Ramos (cell line): Measurements from ENCODE around the gene TRAIP.
"Not testable (repeated sequence)": the region's sequence is repeated elsewhere in the genome, so short reads cannot be mapped to it uniquely, and the experiment has no call there.

ENCODE experiments used
- in situ Hi-C: fragments of 300-500 bp; cut with MboI; formaldehyde crosslinking; loops from one replicate; pipeline ENCODE4 v1.14.3; 2022; ENCODE audit warnings: low sequenced_read_pairs; ENCODE audit not compliant: unreplicated experiment

TRAIP gene

DNA sequence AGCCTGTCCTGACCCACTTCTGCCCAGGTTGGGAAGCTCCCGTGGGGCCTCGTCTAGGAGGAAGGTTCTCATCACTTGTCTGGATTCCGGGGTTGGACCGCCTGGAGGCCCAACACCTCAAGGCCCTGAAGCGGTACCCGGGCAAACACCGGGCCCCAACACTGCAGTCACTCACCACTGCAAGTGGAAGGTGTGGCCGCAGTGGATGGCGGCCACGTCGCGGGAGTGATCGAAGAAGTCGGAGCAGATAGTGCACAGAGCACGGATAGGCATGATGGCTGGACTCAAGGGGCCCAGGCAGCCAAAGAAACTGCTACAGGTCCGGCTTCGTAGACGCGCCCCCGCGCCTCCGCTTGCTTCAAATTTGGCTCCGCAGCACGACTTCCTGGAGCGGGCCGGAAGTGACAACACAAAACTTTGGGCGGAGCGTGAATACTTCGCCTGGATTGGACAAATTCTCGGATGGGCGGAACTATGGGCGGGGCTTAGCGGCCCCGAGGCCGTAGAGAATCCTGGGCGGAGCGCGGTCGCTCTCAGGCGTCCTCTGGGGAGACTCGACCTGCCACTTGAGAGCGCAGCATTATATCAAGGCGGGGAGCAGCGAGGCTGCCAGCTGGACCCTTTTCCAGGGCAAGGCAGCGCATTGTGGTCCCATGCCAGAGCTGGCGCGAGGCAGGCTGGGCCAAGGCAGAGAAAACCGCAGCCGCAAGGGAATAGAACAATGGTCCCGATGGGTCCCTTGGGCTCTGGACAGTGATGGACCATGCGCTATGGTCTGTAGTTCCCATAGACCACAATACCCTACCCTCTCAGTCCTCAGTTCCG is at the start of gene TRAIP:
Gene TRAIP (minus strand): TSS at position 384 of the 825 bp plus-strand sequence. CDS start 111 bp downstream, at position 273.
- in situ Hi-C loops = no loop called here

DNA sequence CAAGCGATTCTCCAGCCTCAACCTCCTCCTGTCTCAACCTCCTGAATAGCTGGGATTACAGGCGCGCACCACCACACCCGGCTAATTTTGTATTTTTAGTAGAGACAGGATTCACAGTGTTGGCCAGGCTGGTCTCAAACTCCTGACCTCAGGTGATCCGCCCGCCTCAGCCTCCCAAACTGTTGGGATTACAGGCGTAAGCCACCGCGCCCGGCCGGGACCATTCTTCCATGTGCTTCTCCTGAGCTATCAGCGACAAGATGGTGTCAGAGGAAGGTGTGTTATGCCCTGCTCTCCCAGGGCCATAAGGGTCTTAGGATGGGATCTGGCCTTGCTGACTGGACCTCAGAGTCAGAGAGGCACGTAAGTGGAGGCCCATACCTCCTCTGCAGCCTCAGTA is 48.1 kb upstream of the TRAIP start:
- in situ Hi-C loops = not testable (repeated sequence)

GRCh38 chr3:49903451-49904424 is 47.4 kb upstream of the TRAIP start, which contains the start of gene MST1R:
Gene MST1R, minus strand, starts transcription at chr3:49903873. Its CDS starts 264 bp downstream, at chr3:49903609.
- in situ Hi-C loops = no loop called here

DNA sequence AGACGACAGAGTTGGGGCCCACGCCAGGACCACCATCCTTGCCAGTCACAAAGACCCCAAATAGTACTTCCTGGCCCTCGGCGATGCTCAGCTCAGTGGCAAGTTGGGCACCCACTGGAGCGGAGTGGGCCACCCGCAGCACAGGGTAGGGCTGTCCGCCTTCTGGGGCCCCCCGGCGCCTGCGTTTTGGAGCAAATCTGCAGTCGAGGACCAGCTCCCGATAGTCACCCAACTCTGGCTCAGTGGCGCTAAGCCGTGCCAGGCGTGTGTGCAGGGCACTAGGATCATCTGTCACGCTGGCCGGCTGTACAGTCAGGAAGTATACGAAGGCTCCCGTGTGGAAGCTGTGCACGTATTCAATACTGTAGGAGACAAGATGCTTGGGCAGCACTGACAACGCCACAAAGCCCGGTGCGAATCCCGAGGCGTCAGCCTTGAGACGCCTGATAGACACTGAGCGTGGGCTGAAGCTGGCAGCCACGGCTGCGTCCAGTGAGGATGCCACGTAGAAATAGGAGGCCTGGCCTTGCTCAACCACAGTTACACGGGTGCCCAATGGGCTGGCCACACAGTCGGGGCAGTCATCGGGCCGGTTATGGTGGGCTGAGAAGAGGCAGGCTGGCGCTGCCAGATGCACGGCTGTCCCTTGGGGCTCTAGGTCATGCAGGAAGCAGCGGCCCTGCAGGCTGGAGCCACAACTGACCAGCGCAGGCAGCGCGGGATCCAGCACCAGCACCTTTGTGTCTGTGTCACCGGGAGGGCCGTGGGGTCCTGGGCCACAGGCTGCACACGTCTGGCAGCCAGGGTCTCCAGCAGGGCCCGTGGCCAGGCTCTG is 46.4 kb upstream of the TRAIP start:
- in situ Hi-C loops = no loop called here

- in situ Hi-C loops = no loop called here
These were observed 45.3 kb upstream of the TRAIP start for GRCh38 chr3:49901366-49902339.

DNA sequence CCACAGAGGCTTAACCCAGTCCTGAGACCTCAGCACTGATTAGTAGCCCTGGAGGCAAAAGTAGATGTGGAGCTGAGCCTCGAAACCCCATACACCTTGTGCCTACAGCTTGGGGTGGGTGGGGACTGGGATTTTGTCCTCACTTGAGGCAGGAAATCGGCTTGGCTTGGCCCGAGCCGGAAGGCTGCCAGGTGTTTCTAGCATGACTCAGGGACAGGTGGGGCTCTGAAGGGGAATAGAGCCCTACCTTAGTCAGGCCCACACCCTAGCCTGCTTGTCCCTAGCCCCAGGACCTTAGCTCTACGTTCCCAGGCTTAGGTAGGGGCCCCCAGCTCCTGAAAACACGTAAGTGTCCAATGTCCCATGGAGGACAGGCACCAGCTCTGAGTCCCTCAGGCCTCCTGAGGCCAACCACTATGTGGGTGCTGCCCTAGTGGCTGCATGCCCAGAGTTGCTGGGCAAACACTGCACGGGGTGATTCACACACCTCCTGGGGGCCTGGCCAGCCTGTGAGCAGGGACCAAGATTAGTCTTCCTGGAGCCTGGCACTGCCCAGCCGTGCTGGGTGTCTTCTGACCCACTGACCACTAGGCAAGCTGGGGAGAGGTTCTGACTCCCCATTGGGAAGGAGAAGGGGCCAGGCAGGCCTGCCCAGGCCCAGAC is 44.3 kb upstream of the TRAIP start:
- in situ Hi-C loops = no loop called here

- in situ Hi-C loops = no loop called here
These were observed 43.5 kb upstream of the TRAIP start for GRCh38 chr3:49899815-49900214.

GRCh38 chr3:49898991-49899390 is 42.6 kb upstream of the TRAIP start:
- in situ Hi-C loops = no loop called here

GRCh38 chr3:49896345-49896744 is 40.0 kb upstream of the TRAIP start:
- in situ Hi-C loops = no loop called here

GRCh38 chr3:49895791-49896190 is 39.4 kb upstream of the TRAIP start:
- in situ Hi-C loops = no loop called here

- in situ Hi-C loops = no loop called here
These were observed 32.9 kb upstream of the TRAIP start for GRCh38 chr3:49889296-49889695.

DNA sequence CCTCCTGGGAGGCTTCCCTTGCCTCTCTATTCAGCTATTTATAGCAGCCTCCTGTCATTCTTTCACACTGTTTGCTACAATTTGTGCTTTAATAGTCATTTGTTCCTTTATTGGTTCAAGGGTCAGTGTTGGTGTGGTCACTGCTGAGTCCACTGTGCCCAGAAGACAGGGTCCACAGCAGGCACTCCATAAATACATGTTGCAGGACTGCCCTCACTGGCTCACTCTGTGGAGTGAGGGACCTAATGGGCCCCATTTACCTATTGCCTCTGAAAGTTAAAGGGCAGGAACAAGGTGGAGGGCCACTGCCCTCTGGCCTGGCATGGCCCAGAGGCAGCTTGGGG is 30.5 kb upstream of the TRAIP start:
- in situ Hi-C loops = no loop called here

GRCh38 chr3:49883998-49884397 is 27.6 kb upstream of the TRAIP start:
- in situ Hi-C loops = no loop called here

GRCh38 chr3:49882166-49882565 is 25.8 kb upstream of the TRAIP start:
- in situ Hi-C loops = no loop called here

GRCh38 chr3:49880581-49881315 is 24.4 kb upstream of the TRAIP start:
- in situ Hi-C loops = no loop called here

GRCh38 chr3:49879721-49880120 is 23.4 kb upstream of the TRAIP start:
- in situ Hi-C loops = no loop called here

- in situ Hi-C loops = no loop called here
These were observed 22.3 kb upstream of the TRAIP start for GRCh38 chr3:49878686-49879085.

GRCh38 chr3:49877716-49878115 is 21.4 kb upstream of the TRAIP start:
- in situ Hi-C loops = no loop called here
